Spleen (tissue), 11 donors: ENCODE data around the gene EHD4. TPM values are rescaled to one million over a fixed set of nuclear protein-coding genes. Genes with fewer than 3 reads are reported as not detected.

ENCODE experiments used
- DNase-seq: peaks from one replicate; pipeline ENCODE4 v3.0.0-alpha.2; 2020
- H3K27ac ChIP-seq, 8 donors: fragments of 200-600 bp; sonication (generic) in 7 of 8; 1 replicate in 4 of 8; 2 replicates in 4 of 8; pipeline versions ENCODE4 v1.5.0 to v1.8.0; 2016 to 2021; ENCODE audit warnings: inconsistent platforms in 4 of 8, mild to moderate bottlenecking in 4 of 8, moderate library complexity in 1 of 8
- H3K27me3 ChIP-seq, 7 donors: fragments of 200-600 bp; sonication (generic) in 6 of 7; replicated peaks in 1 of 7; 1 replicate in 4 of 7; 2 replicates in 3 of 7; pipeline versions ENCODE4 v1.5.0 to v1.8.0; 2016 to 2021; ENCODE audit warnings: inconsistent platforms in 3 of 7, mild to moderate bottlenecking in 1 of 7
- H3K36me3 ChIP-seq, 6 donors: fragments of 200-600 bp; sonication (generic) in 5 of 6; 1 replicate in 4 of 6; 2 replicates in 2 of 6; pipeline versions ENCODE4 v1.5.0 to v1.8.0; 2016 to 2021; ENCODE audit warnings: inconsistent platforms in 2 of 6
- H3K4me1 ChIP-seq, 6 donors: fragments of 200-600 bp; sonication (generic) in 5 of 6; 1 replicate in 3 of 6; 2 replicates in 3 of 6; pipeline versions ENCODE4 v1.5.0 to v1.8.0; 2016 to 2021; ENCODE audit warnings: inconsistent platforms in 3 of 6
- H3K4me3 ChIP-seq, 8 donors: fragments of 200-600 bp; sonication (generic) in 7 of 8; 1 replicate in 4 of 8; 2 replicates in 4 of 8; pipeline versions ENCODE4 v1.5.0 to v1.8.0; 2016 to 2021; ENCODE audit warnings: inconsistent platforms in 4 of 8, mild to moderate bottlenecking in 4 of 8, moderate library complexity in 2 of 8
- H3K9me3 ChIP-seq, 8 donors: fragments of 200-600 bp; sonication (generic) in 7 of 8; 1 replicate in 4 of 8; 2 replicates in 4 of 8; pipeline versions ENCODE4 v1.5.0 to v1.8.0; 2016 to 2021; ENCODE audit warnings: inconsistent platforms in 4 of 8
- CTCF ChIP-seq, 11 experiments: fragments of 200-600 bp in 7 of 11; fragments of 450-650 bp in 4 of 11; sonication (generic) in 4 of 11; IDR thresholded peaks in 8 of 11; conservative IDR thresholded peaks in 3 of 11; 1 replicate in 7 of 11; 2 replicates in 4 of 11; pipeline versions ENCODE4 v1.4.0 to v1.8.0; 2016 to 2021; ENCODE audit warnings: antibody characterized with exemption in 11 of 11, inconsistent platforms in 4 of 11, mild to moderate bottlenecking in 1 of 11
- POLR2A ChIP-seq, 3 donors: fragments of 450-650 bp; IDR thresholded peaks; one replicate each; pipeline ENCODE4 v1.5.1; 2017; ENCODE audit warnings: antibody characterized with exemption in 3 of 3, mild to moderate bottlenecking in 1 of 3
- POLR2AphosphoS5 ChIP-seq, 3 donors: sonication (generic); formaldehyde crosslinking; IDR thresholded peaks; one replicate each; pipeline ENCODE4 v1.5.1; 2017; ENCODE audit warnings: antibody characterized with exemption in 3 of 3
- WGBS, 5 donors: extraction: QIAGEN DNeasy Blood & Tissue Kit in 3 of 5; methylation state at CpG; one replicate each; pipeline versions ENCODE4 v1.1.5 to v1.1.7; 2013 to 2018; 5-methylcytosine and 5-hydroxymethylcytosine counted together
- intact Hi-C: fragments of 100-400 bp; cut with DNase I; formaldehyde crosslinking; loops from one replicate; pipeline ENCODE4 v1.15.0; 2023; ENCODE audit warnings: low total_unique reads
- polyA plus RNA-seq, 3 donors: library from polyadenylated mRNA; stranded (reverse); fragments of 200-250 nt; gene quantifications; one replicate each; pipeline ENCODE4 v1.2.1, GENCODE V29; 2013
- total RNA-seq, 7 donors: library from RNA; depleted of rRNA in 3 of 7; stranded (reverse); fragments of >200 nt in 3 of 7; fragmentation: NEBNext Ultra II Directional in 4 of 7; extraction: Animal tissue kit (Norgen Biotek cat#: 25700) in 4 of 7; gene quantifications; one replicate each; pipeline versions ENCODE4 v1.1.0 to v1.2.1, GENCODE V29; 2016 to 2021
- donor health status: healthy with polysubstance abuse.
- donor health status: DM: no; HTN: no; CAD: no; lungs with moderate emphysema.
- donor health status: DM: no; HTN: no; CAD: no.
- donor health status: Bipolar disorder and iron deficiency.
- donor health status: healthy.
- donor health status: DM: no; HTN: no; CAD: no.
- donor health status: DM: yes; HTN: yes; CAD: no.

The EHD4 gene
- total and polyA plus RNA-seq, 10 donors, result 5.5 to 33.2 (median 21.7) TPM

GRCh38 chr15:41933771-41934170, 38.6 kb downstream of the EHD4 start:
- no peak overlapping the region for H3K4me3 ChIP-seq
- TF ChIP-seq POLR2AphosphoS5 (IDR thresholded peaks at IDR 0.05) (peak in 1 of 3 donors; percentile 15), POLR2A (IDR thresholded peaks at IDR 0.05) (no peak), CTCF (IDR thresholded peaks at IDR 0.05 in 8 of 11, conservative IDR thresholded peaks at IDR 0.05 in 3 of 11) (no peak)
- H3K27me3 ChIP-seq, result no peaks in the 10 kb centered on the region
- DNase-seq, result no peak
- peak overlapping the region; percentile 57 to 88 (median 84) for H3K27ac ChIP-seq
- intact Hi-C loops, result no loop called here
- 57 to 75% (median 67%) methylated on average over 10 of the region's 10 CpGs for WGBS, 5 donors
- peaks cover 0 to 10% (median 0%) of the 10 kb centered on the region in 6 donors for H3K36me3 ChIP-seq
- H3K4me1 ChIP-seq, result peaks cover 44 to 98% (median 79%) of the 10 kb centered on the region in 6 donors
- no peaks in the 10 kb centered on the region for H3K9me3 ChIP-seq

- no peaks in the 10 kb centered on the region for H3K9me3 ChIP-seq
- intact Hi-C loops, result no loop called here
- peak overlapping the region in 4 of 8 donors; percentile 79 to 88 (median 85) for H3K27ac ChIP-seq
- 88 to 93% (median 92%) methylated on average over 7 of the region's 7 CpGs for WGBS, 5 donors
- peaks cover 0 to 9% (median 0%) of the 10 kb centered on the region in 6 donors for H3K36me3 ChIP-seq
- TF ChIP-seq CTCF (IDR thresholded peaks at IDR 0.05 in 8 of 11, conservative IDR thresholded peaks at IDR 0.05 in 3 of 11) (no peak), POLR2AphosphoS5 (IDR thresholded peaks at IDR 0.05) (no peak), POLR2A (IDR thresholded peaks at IDR 0.05) (no peak)
- peaks cover 47 to 98% (median 83%) of the 10 kb centered on the region in 6 donors for H3K4me1 ChIP-seq
- H3K4me3 ChIP-seq, result no peak overlapping the region
- DNase-seq, result no peak
- H3K27me3 ChIP-seq, result no peaks in the 10 kb centered on the region
Observed at GRCh38 chr15:41933326-41933725, 39.0 kb downstream of the EHD4 start.

- Histone ChIP-seq H3K36me3 (peaks cover 0 to 9% (median 0%) of the 10 kb centered on the region in 6 donors), H3K4me1 (peaks cover 41 to 98% (median 83%) of the 10 kb centered on the region in 6 donors), H3K4me3 (no peak overlapping the region), H3K27me3 (no peaks in the 10 kb centered on the region), H3K9me3 (no peaks in the 10 kb centered on the region), H3K27ac (peak overlapping the region in 2 of 8 donors; percentile 85 to 88)
- intact Hi-C loops, result no loop called here
- no peak for DNase-seq
- no peak for TF ChIP-seq POLR2A (IDR thresholded peaks at IDR 0.05)
- no peak for TF ChIP-seq POLR2AphosphoS5 (IDR thresholded peaks at IDR 0.05)
- no peak for TF ChIP-seq CTCF (IDR thresholded peaks at IDR 0.05 in 8 of 11, conservative IDR thresholded peaks at IDR 0.05 in 3 of 11)
- WGBS, 5 donors, result 92 to 94% (median 93%) methylated on average over 16 of the region's 16 CpGs
Observed at GRCh38 chr15:41932511-41933289, 39.7 kb downstream of the EHD4 start.

- no peak for DNase-seq
- H3K36me3 ChIP-seq, result peaks cover 0 to 9% (median 0%) of the 10 kb centered on the region in 6 donors
- H3K27ac ChIP-seq, result no peak overlapping the region
- H3K9me3 ChIP-seq, result no peaks in the 10 kb centered on the region
- H3K4me1 ChIP-seq, result peaks cover 40 to 98% (median 83%) of the 10 kb centered on the region in 6 donors
- no peaks in the 10 kb centered on the region for H3K27me3 ChIP-seq
- intact Hi-C loops, result no loop called here
- no peak overlapping the region for H3K4me3 ChIP-seq
- 95 to 99% (median 97%) methylated on average over 9 of the region's 9 CpGs for WGBS, 5 donors
- TF ChIP-seq CTCF (IDR thresholded peaks at IDR 0.05 in 8 of 11, conservative IDR thresholded peaks at IDR 0.05 in 3 of 11) (no peak), POLR2A (IDR thresholded peaks at IDR 0.05) (no peak), POLR2AphosphoS5 (IDR thresholded peaks at IDR 0.05) (no peak)
Observed at GRCh38 chr15:41932101-41932500, 40.3 kb downstream of the EHD4 start.
